ENCODE measurements around the gene RGS7. TPM values are rescaled to one million over a fixed set of nuclear protein-coding genes. Genes with fewer than 3 reads are reported as not detected.
"Not testable (repeated sequence)": the region's sequence is repeated elsewhere in the genome, so short reads cannot be mapped to it uniquely, and the experiment has no call there.

Gene RGS7
- total RNA-seq, 1 donor from 2014 or later, result 16.0 TPM

DNA sequence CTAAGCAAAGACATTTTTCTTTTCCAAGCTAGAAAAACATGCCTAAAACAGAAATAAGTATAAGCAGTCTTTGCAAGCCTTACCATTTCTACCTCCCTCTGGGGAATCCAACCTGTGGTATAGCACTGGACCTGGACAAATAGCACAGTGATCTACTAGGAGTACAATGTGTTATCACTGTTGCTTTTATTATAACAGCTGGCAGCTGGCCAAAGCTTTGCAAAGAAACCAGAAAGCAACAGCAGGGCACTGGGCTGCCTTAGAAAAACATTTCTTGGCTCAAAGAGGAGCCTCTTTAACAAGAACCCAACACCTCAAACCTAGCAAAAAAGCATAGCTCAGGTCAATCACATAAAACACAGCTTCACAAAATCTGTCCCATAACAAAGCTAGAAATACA lies 450.5 kb downstream of the RGS7 start:
- Mint-ChIP-seq H3K4me3 (ENCODE audit: unreplicated experiment) (no peak overlapping the region), H3K27me3 (ENCODE audit: unreplicated experiment) (no peaks in the 10 kb centered on the region), H3K36me3 (ENCODE audit: unreplicated experiment) (peaks cover 4% of the 10 kb centered on the region), H3K9me3 (ENCODE audit: unreplicated experiment) (no peaks in the 10 kb centered on the region), H3K4me1 (ENCODE audit: low read depth, unreplicated experiment) (no peaks in the 10 kb centered on the region), H3K27ac (ENCODE audit: unreplicated experiment) (no peak overlapping the region)
- no peak for DNase-seq
- TF ChIP-seq, protein P1, sequence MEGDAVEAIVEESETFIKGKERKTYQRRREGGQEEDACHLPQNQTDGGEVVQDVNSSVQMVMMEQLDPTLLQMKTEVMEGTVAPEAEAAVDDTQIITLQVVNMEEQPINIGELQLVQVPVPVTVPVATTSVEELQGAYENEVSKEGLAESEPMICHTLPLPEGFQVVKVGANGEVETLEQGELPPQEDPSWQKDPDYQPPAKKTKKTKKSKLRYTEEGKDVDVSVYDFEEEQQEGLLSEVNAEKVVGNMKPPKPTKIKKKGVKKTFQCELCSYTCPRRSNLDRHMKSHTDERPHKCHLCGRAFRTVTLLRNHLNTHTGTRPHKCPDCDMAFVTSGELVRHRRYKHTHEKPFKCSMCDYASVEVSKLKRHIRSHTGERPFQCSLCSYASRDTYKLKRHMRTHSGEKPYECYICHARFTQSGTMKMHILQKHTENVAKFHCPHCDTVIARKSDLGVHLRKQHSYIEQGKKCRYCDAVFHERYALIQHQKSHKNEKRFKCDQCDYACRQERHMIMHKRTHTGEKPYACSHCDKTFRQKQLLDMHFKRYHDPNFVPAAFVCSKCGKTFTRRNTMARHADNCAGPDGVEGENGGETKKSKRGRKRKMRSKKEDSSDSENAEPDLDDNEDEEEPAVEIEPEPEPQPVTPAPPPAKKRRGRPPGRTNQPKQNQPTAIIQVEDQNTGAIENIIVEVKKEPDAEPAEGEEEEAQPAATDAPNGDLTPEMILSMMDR (IDR thresholded peaks at IDR 0.05; ENCODE audit: partially characterized antibody, unreplicated experiment), result no peak

DNA sequence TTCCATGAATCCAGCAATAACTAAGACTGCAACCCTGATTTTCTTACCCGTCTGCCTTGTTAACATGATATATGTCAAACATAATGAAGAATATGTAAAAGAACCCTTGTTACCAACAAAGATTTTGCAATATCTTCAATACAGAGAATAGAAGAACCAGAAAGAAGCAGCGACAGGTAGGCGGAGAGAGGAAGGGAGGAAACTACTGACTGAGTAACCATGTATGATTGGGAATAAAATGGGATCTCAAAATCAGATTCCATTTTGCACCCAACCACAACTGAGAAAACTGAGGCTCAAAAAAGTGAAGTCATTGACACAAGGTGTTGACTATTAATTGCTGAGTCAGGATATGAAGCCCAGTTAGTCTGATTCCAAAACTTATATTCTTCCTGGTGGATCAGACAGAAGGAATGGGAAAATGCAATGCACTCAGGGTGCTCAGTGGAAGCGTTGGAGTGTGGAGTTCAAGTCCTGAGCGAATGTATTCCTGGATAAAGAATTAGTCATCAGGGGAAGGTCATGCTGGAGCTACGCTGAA lies 451.7 kb downstream of the RGS7 start:
- Mint-ChIP-seq H3K36me3 (ENCODE audit: unreplicated experiment) (peaks cover 6% of the 10 kb centered on the region), H3K27ac (ENCODE audit: unreplicated experiment) (no peak overlapping the region)
- TF ChIP-seq, protein P1 (IDR thresholded peaks at IDR 0.05; ENCODE audit: partially characterized antibody, unreplicated experiment), result no peak

DNA sequence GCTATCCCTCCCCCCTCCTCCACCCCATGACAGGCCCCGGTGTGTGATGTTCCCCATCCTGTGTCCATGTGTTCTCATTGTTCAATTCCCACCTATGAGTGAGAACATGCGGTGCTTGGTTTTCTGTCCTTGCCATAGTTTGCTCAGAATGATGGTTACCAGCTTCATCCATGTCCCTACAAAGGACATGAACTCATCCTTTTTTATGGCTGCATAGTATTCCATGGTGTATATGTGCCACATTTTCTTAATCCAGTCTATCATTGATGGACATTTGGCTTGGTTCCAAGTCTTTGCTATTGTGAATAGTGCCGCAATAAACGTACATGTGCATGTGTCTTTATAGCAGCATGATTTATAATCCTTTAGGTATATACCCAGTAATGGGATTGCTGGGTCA lies 461.6 kb downstream of the RGS7 start:
- not testable (repeated sequence) for H3K27me3 Mint-ChIP-seq (ENCODE audit: unreplicated experiment); H3K9me3 Mint-ChIP-seq (ENCODE audit: unreplicated experiment); H3K27ac Mint-ChIP-seq (ENCODE audit: unreplicated experiment); H3K4me3 Mint-ChIP-seq (ENCODE audit: unreplicated experiment); H3K4me1 Mint-ChIP-seq (ENCODE audit: low read depth, unreplicated experiment); DNase-seq
- H3K36me3 Mint-ChIP-seq (ENCODE audit: unreplicated experiment), result peaks cover 11% of the 10 kb centered on the region

More for the DNA sequence above, 451.7 kb downstream of the RGS7 start:
- H3K4me3 Mint-ChIP-seq (ENCODE audit: unreplicated experiment), result no peak overlapping the region
- no peaks in the 10 kb centered on the region for H3K9me3 Mint-ChIP-seq (ENCODE audit: unreplicated experiment)
- H3K27me3 Mint-ChIP-seq (ENCODE audit: unreplicated experiment), result no peaks in the 10 kb centered on the region
- H3K4me1 Mint-ChIP-seq (ENCODE audit: low read depth, unreplicated experiment), result no peaks in the 10 kb centered on the region
- DNase-seq, result no peak

GRCh38 chr1:240888787-240889048 lies 468.3 kb downstream of the RGS7 start:
- DNase-seq, result no peak
- Mint-ChIP-seq H3K27me3 (ENCODE audit: unreplicated experiment) (no peaks in the 10 kb centered on the region), H3K9me3 (ENCODE audit: unreplicated experiment) (no peaks in the 10 kb centered on the region), H3K27ac (ENCODE audit: unreplicated experiment) (no peak overlapping the region), H3K36me3 (ENCODE audit: unreplicated experiment) (no peaks in the 10 kb centered on the region), H3K4me1 (ENCODE audit: low read depth, unreplicated experiment) (no peaks in the 10 kb centered on the region), H3K4me3 (ENCODE audit: unreplicated experiment) (no peak overlapping the region)
- TF ChIP-seq, protein P1 (IDR thresholded peaks at IDR 0.05; ENCODE audit: partially characterized antibody, unreplicated experiment), result no peak

- peak; percentile 56 for DNase-seq
- Mint-ChIP-seq H3K27ac (ENCODE audit: unreplicated experiment) (no peak overlapping the region), H3K27me3 (ENCODE audit: unreplicated experiment) (no peaks in the 10 kb centered on the region), H3K9me3 (ENCODE audit: unreplicated experiment) (no peaks in the 10 kb centered on the region), H3K36me3 (ENCODE audit: unreplicated experiment) (no peaks in the 10 kb centered on the region), H3K4me1 (ENCODE audit: low read depth, unreplicated experiment) (no peaks in the 10 kb centered on the region), H3K4me3 (ENCODE audit: unreplicated experiment) (no peak overlapping the region)
- TF ChIP-seq, protein P1 (IDR thresholded peaks at IDR 0.05; ENCODE audit: partially characterized antibody, unreplicated experiment), result peak; percentile 98
These were observed 468.8 kb downstream of the RGS7 start for GRCh38 chr1:240888039-240888786.
